GM19455 (cell line): Measurements from ENCODE around the gene SKI.
"Not testable (repeated sequence)": the region's sequence is repeated elsewhere in the genome, so short reads cannot be mapped to it uniquely, and the experiment has no call there.

Experiments
- ATAC-seq: cut with Tn5 transposase; IDR thresholded peaks from one replicate; pipeline ENCODE4 v1.9.1; 2021; ENCODE audit not compliant: unreplicated experiment

The SKI gene

GRCh38 chr1:2318314-2319278 lies 90.5 kb downstream of the SKI start:
- ATAC-seq: no peak

GRCh38 chr1:2319291-2319690 lies 91.2 kb downstream of the SKI start:
- ATAC-seq: no peak

- ATAC-seq: no peak
Observed at GRCh38 chr1:2320006-2320405, 91.9 kb downstream of the SKI start.

GRCh38 chr1:2320760-2321667 lies 92.9 kb downstream of the SKI start:
- ATAC-seq: no peak

GRCh38 chr1:2322065-2322571 lies 94.0 kb downstream of the SKI start:
- no peak for ATAC-seq

- no peak for ATAC-seq
Observed at GRCh38 chr1:2322581-2323211, 94.6 kb downstream of the SKI start.

GRCh38 chr1:2323451-2323974 lies 95.4 kb downstream of the SKI start:
- ATAC-seq: no peak

- ATAC-seq: no peak
Observed at GRCh38 chr1:2324553-2325366, 96.6 kb downstream of the SKI start.

GRCh38 chr1:2326524-2326923 lies 98.4 kb downstream of the SKI start:
- no peak for ATAC-seq

GRCh38 chr1:2327162-2327561 lies 99.0 kb downstream of the SKI start:
- not testable (repeated sequence) for ATAC-seq

- ATAC-seq: no peak
Observed at GRCh38 chr1:2327841-2328240, 99.7 kb downstream of the SKI start.

GRCh38 chr1:2328676-2329455 lies 100.7 kb downstream of the SKI start:
- ATAC-seq: no peak

GRCh38 chr1:2330035-2330434 lies 101.9 kb downstream of the SKI start:
- ATAC-seq: no peak

GRCh38 chr1:2330519-2331199 lies 102.5 kb downstream of the SKI start:
- ATAC-seq: no peak

- ATAC-seq: no peak
Observed at GRCh38 chr1:2331200-2331544, 103.1 kb downstream of the SKI start.

GRCh38 chr1:2331580-2331979 lies 103.5 kb downstream of the SKI start:
- ATAC-seq: not testable (repeated sequence)

- ATAC-seq: no peak
Observed at GRCh38 chr1:2334366-2334765, 106.2 kb downstream of the SKI start.

GRCh38 chr1:2334883-2335534 lies 106.9 kb downstream of the SKI start:
- no peak for ATAC-seq
